GM12892 (cell line): ENCODE data around the gene STK38.

Experiments
- POLR2A ChIP-seq: IDR thresholded peaks from 2 replicates; pipeline ENCODE4 v1.6.1; 2011; ENCODE audit warnings: low read depth, low read length, control low read depth
- POLR2AphosphoS5 ChIP-seq: IDR thresholded peaks from 2 replicates; pipeline ENCODE4 v1.6.1; 2011; ENCODE audit warnings: low read depth, low read length, control low read depth
- TAF1 ChIP-seq: IDR thresholded peaks from 2 replicates; pipeline ENCODE4 v1.6.1; 2011; ENCODE audit warnings: low read depth, mild to moderate bottlenecking, control low read depth, low read length, borderline replicate concordance

- no peak for TF ChIP-seq POLR2AphosphoS5
- no peak for TF ChIP-seq POLR2A
- TF ChIP-seq TAF1, result no peak
These were observed 40.7 kb downstream of the STK38 start for GRCh38 chr6:36506611-36507010.
